Measurements from ENCODE around the gene LDLRAD1. TPM values are rescaled to one million over a fixed set of nuclear protein-coding genes. Genes with fewer than 3 reads are reported as not detected.

LDLRAD1 gene
- not detected in 5 replicates for total RNA-seq (2022; extraction: Qiagen RNA extraction)

GRCh38 chr1:54017979-54018378 is at the start of gene LDLRAD1:
TSS of gene LDLRAD1 (minus strand) at chr1:54018186. CDS start at chr1:54018112, 74 bp downstream.

GRCh38 chr1:54052934-54053744 is 35.2 kb upstream of the LDLRAD1 start, which contains the start of the genes TCEANC2 and TMEM59:
TSS of gene TCEANC2 (plus strand) at chr1:54053608. CDS start at chr1:54054423, 815 bp downstream.
TSS of gene TMEM59 (minus strand) at chr1:54053204. CDS start at chr1:54053188, 16 bp downstream.

Other genes starting within 250 kb of the LDLRAD1 start
- 20.7 to 25.7 TPM (median 22.8 TPM) in 5 replicates for gene NDC1, start 179.9 kb downstream of the LDLRAD1 start, total RNA-seq (2022; extraction: Qiagen RNA extraction)
- 12.9 to 14.0 TPM (median 13.3 TPM) in 5 replicates for gene YIPF1, start 128.4 kb downstream of the LDLRAD1 start, total RNA-seq (2022; extraction: Qiagen RNA extraction)
- 0.06 TPM in 1 of 5 replicates, not detected in the others for gene DIO1, start 124.0 kb downstream of the LDLRAD1 start, total RNA-seq (2022; extraction: Qiagen RNA extraction)
- 29.0 to 42.6 TPM (median 31.2 TPM) in 5 replicates for gene IFT25, start 72.5 kb downstream of the LDLRAD1 start, total RNA-seq (2022; extraction: Qiagen RNA extraction)
- gene LRRC42, start 71.8 kb downstream of the LDLRAD1 start, total RNA-seq (2022; extraction: Qiagen RNA extraction): 27.4 to 29.8 TPM (median 28.2 TPM) in 5 replicates
- gene TMEM59, start 35.0 kb upstream of the LDLRAD1 start, total RNA-seq (2022; extraction: Qiagen RNA extraction): 104 to 119 TPM (median 111 TPM) in 5 replicates
- 1.7 to 2.7 TPM (median 2.4 TPM) in 5 replicates for gene TCEANC2, start 35.4 kb upstream of the LDLRAD1 start, total RNA-seq (2022; extraction: Qiagen RNA extraction)
- gene CDCP2, start 134.8 kb upstream of the LDLRAD1 start, total RNA-seq (2022; extraction: Qiagen RNA extraction): not detected in 5 replicates
- gene CYB5RL, start 181.8 kb upstream of the LDLRAD1 start, total RNA-seq (2022; extraction: Qiagen RNA extraction): 2.0 to 3.7 TPM (median 3.3 TPM) in 5 replicates
- 82.1 to 98.1 TPM (median 95.9 TPM) in 5 replicates for gene MRPL37, start 182.0 kb upstream of the LDLRAD1 start, total RNA-seq (2022; extraction: Qiagen RNA extraction)